Measurements from ENCODE around the gene USP17L15.
"Not testable (repeated sequence)": the region's sequence is repeated elsewhere in the genome, so short reads cannot be mapped to it uniquely, and the experiment has no call there.

USP17L15 gene, protein sequence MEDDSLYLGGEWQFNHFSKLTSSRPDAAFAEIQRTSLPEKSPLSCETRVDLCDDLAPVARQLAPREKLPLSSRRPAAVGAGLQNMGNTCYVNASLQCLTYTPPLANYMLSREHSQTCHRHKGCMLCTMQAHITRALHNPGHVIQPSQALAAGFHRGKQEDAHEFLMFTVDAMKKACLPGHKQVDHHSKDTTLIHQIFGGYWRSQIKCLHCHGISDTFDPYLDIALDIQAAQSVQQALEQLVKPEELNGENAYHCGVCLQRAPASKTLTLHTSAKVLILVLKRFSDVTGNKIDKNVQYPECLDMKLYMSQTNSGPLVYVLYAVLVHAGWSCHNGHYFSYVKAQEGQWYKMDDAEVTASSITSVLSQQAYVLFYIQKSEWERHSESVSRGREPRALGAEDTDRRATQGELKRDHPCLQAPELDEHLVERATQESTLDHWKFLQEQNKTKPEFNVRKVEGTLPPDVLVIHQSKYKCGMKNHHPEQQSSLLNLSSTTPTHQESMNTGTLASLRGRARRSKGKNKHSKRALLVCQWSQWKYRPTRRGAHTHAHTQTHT

DNA sequence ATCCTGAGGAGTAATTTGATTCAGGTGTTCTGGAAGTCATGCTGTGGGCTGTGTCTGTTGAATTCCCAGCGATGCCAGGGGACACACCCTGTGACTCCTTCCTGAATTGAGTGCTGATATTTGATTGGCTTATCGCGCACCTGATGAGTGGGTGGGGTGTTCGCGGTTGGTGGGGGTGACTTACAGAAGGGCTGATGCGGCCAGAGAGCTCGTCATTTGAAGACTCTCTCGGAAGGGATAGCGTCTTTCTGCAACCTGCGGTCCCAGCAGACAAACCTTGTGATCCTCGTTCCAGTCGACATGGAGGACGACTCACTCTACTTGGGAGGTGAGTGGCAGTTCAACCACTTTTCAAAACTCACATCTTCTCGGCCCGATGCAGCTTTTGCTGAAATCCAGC is at the start of gene USP17L15:
USP17L15 (plus strand) TSS at position 301 of the 400 bp plus-strand sequence; CDS start at position 301, 0 bp downstream.
- DNase-seq, result not testable (repeated sequence)

DNA sequence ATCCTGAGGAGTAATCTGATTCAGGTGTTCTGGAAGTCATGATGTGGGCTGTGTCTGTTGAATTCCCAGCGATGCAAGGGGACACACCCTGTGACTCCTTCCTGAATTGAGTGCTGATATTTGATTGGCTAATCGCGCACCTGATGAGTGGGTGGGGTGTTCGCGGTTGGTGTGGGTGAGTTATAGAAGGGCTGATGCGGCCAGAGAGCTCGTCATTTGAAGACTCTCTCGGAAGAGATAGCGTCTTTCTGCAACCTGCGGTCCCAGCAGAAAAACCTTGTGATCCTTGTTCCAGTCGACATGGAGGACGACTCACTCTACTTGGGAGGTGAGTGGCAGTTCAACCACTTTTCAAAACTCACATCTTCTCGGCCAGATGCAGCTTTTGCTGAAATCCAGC is 23.8 kb upstream of the USP17L15 start, which contains the start of gene USP17L10:
USP17L10 (plus strand) TSS at position 301 of the 400 bp plus-strand sequence; CDS start at position 301, 0 bp downstream.
- DNase-seq, result not testable (repeated sequence)

DNA sequence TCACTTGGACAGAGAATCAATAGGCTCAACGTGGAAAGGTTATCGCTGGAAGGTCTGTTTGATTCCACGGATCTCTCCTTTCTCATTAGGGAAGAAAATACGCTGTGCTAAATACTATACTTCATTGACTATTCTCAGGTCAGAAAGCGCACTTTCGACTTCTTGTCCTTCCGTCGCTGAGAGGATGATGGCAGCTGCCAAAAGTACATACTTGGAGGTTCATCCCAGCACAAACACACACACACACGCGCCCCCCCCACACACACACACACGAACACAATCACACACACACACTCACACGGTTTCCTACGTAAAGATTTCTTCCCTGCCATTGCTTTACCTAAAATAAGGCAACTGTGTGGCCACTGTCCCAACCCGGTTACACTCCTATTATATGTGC is 19.5 kb upstream of the USP17L15 start:
- DNase-seq, result not testable (repeated sequence)

DNA sequence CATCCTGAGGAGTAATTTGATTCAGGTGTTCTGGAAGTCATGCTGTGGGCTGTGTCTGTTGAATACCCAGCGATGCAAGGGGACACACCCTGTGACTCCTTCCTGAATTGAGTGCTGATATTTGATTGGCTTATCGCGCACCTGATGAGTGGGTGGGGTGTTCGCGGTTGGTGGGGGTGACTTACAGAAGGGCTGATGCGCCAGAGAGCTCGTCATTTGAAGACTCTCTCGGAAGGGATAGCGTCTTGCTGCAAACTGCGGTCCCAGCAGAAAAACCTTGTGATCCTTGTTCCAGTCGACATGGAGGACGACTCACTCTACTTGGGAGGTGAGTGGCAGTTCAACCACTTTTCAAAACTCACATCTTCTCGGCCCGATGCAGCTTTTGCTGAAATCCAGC is 19.1 kb upstream of the USP17L15 start, which contains the start of gene USP17L11:
USP17L11 (plus strand) TSS at position 301 of the 400 bp plus-strand sequence; CDS start at position 301, 0 bp downstream.
- not testable (repeated sequence) for DNase-seq

DNA sequence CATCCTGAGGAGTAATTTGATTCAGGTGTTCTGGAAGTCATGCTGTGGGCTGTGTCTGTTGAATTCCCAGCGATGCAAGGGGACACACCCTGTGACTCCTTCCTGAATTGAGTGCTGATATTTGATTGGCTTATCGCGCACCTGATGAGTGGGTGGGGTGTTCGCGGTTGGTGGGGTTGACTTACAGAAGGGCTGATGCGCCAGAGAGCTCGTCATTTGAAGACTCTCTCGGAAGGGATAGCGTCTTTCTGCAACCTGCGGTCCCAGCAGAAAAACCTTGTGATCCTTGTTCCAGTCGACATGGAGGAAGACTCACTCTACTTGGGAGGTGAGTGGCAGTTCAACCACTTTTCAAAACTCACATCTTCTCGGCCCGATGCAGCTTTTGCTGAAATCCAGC is 14.3 kb upstream of the USP17L15 start, which contains the start of gene USP17L12:
USP17L12 (plus strand) TSS at position 301 of the 400 bp plus-strand sequence; CDS start at position 301, 0 bp downstream.
- DNase-seq, result not testable (repeated sequence)

DNA sequence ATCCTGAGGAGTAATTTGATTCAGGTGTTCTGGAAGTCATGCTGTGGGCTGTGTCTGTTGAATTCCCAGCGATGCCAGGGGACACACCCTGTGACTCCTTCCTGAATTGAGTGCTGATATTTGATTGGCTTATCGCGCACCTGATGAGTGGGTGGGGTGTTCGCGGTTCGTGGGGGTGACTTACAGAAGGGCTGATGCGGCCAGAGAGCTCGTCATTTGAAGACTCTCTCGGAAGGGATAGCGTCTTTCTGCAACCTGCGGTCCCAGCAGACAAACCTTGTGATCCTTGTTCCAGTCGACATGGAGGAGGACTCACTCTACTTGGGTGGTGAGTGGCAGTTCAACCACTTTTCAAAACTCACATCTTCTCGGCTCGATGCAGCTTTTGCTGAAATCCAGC is 9.6 kb upstream of the USP17L15 start, which contains the start of gene USP17L13:
USP17L13 (plus strand) TSS at position 301 of the 400 bp plus-strand sequence; CDS start at position 301, 0 bp downstream.
- DNase-seq, result not testable (repeated sequence)

DNA sequence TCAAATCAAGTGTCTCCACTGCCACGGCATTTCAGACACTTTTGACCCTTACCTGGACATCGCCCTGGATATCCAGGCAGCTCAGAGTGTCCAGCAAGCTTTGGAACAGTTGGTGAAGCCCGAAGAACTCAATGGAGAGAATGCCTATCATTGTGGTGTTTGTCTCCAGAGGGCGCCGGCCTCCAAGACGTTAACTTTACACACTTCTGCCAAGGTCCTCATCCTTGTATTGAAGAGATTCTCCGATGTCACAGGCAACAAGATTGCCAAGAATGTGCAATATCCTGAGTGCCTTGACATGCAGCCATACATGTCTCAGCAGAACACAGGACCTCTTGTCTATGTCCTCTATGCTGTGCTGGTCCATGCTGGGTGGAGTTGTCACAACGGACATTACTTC is 3.9 kb upstream of the USP17L15 start:
- DNase-seq, result not testable (repeated sequence)

DNA sequence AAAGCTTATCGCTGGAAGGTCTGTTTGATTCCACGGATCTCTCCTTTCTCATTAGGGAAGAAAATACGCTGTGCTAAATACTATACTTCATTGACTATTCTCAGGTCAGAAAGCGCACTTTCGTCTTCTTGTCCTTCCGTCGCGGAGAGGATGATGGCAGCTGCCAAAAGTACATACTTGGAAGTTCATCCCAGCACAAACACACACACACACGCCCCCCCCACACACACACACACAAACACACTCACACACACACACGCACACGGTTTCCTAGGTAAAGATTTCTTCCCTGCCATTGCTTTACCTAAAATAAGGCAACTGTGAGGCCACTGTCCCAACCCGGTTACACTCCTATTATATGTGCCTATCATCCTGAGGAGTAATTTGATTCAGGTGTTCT is 4.3 kb downstream of the USP17L15 start:
- not testable (repeated sequence) for DNase-seq

DNA sequence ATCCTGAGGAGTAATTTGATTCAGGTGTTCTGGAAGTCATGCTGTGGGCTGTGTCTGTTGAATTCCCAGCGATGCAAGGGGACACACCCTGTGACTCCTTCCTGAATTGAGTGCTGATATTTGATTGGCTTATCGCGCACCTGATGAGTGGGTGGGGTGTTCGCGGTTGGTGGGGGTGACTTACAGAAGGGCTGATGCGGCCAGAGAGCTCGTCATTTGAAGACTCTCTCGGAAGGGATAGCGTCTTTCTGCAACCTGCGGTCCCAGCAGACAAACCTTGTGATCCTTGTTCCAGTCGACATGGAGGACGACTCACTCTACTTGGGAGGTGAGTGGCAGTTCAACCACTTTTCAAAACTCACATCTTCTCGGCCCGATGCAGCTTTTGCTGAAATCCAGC is 9.4 kb downstream of the USP17L15 start, which contains the start of gene USP17L17:
USP17L17 (plus strand) TSS at position 301 of the 400 bp plus-strand sequence; CDS start at position 301, 0 bp downstream.
- DNase-seq, result not testable (repeated sequence)

DNA sequence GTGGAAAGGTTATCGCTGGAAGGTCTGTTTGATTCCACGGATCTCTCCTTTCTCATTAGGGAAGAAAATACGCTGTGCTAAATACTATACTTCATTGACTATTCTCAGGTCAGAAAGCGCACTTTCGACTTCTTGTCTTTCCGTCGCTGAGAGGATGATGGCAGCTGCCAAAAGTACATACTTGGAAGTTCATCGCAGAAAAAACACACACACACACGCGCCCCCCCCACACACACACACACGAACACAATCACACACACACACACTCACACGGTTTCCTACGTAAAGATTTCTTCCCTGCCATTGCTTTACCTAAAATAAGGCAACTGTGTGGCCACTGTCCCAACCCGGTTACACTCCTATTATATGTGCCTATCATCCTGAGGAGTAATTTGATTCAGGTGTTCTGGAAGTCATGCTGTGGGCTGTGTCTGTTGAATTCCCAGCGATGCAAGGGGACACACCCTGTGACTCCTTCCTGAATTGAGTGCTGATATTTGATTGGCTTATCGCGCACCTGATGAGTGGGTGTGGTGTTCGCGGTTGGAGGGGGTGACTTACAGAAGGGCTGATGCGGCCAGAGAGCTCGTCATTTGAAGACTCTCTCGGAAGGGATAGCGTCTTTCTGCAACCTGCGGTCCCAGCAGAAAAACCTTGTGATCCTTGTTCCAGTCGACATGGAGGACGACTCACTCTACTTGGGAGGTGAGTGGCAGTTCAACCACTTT is 13.9 kb downstream of the USP17L15 start, which contains the start of gene USP17L18:
USP17L18 (plus strand) TSS at position 678 of the 728 bp plus-strand sequence; CDS start at position 678, 0 bp downstream.
- DNase-seq, result not testable (repeated sequence)

DNA sequence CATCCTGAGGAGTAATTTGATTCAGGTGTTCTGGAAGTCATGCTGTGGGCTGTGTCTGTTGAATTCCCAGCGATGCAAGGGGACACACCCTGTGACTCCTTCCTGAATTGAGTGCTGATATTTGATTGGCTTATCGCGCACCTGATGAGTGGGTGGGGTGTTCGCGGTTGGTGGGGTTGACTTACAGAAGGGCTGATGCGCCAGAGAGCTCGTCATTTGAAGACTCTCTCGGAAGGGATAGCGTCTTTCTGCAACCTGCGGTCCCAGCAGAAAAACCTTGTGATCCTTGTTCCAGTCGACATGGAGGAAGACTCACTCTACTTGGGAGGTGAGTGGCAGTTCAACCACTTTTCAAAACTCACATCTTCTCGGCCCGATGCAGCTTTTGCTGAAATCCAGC is 18.9 kb downstream of the USP17L15 start, which contains the start of gene USP17L19:
USP17L19 (plus strand) TSS at position 301 of the 400 bp plus-strand sequence; CDS start at position 301, 0 bp downstream.
- DNase-seq, result not testable (repeated sequence)

DNA sequence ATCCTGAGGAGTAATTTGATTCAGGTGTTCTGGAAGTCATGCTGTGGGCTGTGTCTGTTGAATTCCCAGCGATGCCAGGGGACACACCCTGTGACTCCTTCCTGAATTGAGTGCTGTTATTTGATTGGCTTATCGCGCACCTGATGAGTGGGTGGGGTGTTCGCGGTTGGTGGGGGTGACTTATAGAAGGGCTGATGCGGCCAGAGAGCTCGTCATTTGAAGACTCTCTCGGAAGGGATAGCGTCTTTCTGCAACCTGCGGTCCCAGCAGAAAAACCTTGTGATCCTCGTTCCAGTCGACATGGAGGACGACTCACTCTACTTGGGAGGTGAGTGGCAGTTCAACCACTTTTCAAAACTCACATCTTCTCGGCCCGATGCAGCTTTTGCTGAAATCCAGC is 23.6 kb downstream of the USP17L15 start, which contains the start of gene USP17L20:
USP17L20 (plus strand) TSS at position 301 of the 400 bp plus-strand sequence; CDS start at position 301, 0 bp downstream.
- not testable (repeated sequence) for DNase-seq

DNA sequence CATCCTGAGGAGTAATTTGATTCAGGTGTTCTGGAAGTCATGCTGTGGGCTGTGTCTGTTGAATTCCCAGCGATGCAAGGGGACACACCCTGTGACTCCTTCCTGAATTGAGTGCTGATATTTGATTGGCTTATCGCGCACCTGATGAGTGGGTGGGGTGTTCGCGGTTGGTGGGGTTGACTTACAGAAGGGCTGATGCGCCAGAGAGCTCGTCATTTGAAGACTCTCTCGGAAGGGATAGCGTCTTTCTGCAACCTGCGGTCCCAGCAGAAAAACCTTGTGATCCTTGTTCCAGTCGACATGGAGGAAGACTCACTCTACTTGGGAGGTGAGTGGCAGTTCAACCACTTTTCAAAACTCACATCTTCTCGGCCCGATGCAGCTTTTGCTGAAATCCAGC is 28.4 kb downstream of the USP17L15 start, which contains the start of gene USP17L21:
USP17L21 (plus strand) TSS at position 301 of the 400 bp plus-strand sequence; CDS start at position 301, 0 bp downstream.
- not testable (repeated sequence) for DNase-seq

DNA sequence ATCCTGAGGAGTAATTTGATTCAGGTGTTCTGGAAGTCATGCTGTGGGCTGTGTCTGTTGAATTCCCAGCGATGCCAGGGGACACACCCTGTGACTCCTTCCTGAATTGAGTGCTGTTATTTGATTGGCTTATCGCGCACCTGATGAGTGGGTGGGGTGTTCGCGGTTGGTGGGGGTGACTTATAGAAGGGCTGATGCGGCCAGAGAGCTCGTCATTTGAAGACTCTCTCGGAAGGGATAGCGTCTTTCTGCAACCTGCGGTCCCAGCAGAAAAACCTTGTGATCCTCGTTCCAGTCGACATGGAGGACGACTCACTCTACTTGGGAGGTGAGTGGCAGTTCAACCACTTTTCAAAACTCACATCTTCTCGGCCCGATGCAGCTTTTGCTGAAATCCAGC is 33.1 kb downstream of the USP17L15 start, which contains the start of gene USP17L22:
USP17L22 (plus strand) TSS at position 301 of the 400 bp plus-strand sequence; CDS start at position 301, 0 bp downstream.
- DNase-seq, result not testable (repeated sequence)

DNA sequence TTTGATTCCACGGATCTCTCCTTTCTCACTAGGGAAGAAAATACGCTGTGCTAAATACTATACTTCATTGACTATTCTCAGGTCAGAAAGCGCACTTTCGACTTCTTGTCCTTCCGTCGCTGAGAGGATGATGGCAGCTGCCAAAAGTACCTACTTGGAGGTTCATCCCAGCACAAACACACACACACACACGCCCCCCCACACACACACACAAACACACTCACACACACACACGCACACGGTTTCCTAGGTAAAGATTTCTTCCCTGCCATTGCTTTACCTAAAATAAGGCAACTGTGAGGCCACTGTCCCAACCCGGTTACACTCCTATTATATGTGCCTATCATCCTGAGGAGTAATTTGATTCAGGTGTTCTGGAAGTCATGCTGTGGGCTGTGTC is 37.5 kb downstream of the USP17L15 start:
- not testable (repeated sequence) for DNase-seq

Data from NK-92 treated with Interleukin-12 subunit alpha and Interleukin-12 subunit beta, amount 100 ng/mL, for 24 hours (cell line).